ENCODE measurements around the gene TMEM234. TPM values are rescaled to one million over a fixed set of nuclear protein-coding genes. Genes with fewer than 3 reads are reported as not detected.

Gene TMEM234
- total RNA-seq, 2 donors from 2014 or later, result 7.0 to 10.7 TPM

DNA sequence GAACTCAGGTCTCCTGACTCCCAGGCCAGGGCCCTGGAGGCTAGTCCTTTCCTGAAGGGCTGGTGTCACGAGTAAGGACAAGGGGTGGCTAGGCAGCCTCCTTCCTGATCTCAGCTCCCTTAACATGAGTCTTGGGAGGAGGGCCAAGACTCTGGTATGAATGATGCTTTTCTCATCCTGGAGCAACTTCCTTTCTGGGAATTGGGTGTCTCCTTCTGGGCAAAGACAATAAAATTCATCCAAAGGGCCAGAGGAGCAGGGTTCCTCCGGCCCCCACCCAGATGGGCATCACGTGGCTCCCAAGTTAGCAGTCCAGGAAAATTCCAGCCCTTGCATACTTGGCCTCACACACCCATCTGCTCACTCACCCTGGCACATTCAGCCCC lies 24.7 kb upstream of the TMEM234 start, which contains the start of gene FAM167B:
FAM167B (plus strand) TSS at position 335 of the 386 bp plus-strand sequence. CDS start 200 bp downstream, outside the sequence.
- DNase-seq (ENCODE audit: low spot score in 2 of 2) (no peak), ATAC-seq (no peak)
- Mint-ChIP-seq H3K36me3 (peaks cover 12% of the 10 kb centered on the region in 2 donors), H3K27ac (peak within 1 kb of the TSS; percentile 80 to 90), H3K9me3 (no peaks in the 10 kb centered on the region)

DNA sequence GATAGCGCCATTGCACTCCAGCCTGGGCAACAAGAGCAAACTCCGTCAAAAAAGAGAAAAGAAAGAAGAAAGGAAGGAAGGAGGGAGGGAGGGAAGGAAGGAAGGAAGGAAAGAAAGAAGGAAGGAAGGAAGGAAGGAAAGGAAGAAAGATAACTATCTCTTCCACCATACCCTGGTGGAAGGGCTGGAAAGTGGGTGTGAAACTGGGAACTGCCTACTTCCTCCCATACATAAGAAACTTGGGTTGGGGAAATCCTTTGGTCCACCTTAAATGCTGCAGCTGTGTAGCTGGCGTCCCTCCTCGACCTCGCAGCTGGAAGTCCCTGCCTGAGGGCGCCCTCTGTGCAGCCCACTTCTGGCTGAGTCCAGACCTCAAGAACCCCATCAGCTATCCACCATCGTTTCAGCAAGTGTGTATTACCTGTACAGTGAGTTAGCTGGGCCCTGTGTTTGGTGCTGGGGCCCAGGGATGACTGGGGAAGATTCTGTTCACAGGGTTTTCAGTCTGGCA lies 20.2 kb upstream of the TMEM234 start:
- no peaks in the 10 kb centered on the region for H3K36me3 Mint-ChIP-seq
- H3K9me3 Mint-ChIP-seq, result no peaks in the 10 kb centered on the region
- DNase-seq (ENCODE audit: low spot score in 2 of 2), result no peak
- H3K27ac Mint-ChIP-seq, result no peak overlapping the region
- ATAC-seq, result no peak

DNA sequence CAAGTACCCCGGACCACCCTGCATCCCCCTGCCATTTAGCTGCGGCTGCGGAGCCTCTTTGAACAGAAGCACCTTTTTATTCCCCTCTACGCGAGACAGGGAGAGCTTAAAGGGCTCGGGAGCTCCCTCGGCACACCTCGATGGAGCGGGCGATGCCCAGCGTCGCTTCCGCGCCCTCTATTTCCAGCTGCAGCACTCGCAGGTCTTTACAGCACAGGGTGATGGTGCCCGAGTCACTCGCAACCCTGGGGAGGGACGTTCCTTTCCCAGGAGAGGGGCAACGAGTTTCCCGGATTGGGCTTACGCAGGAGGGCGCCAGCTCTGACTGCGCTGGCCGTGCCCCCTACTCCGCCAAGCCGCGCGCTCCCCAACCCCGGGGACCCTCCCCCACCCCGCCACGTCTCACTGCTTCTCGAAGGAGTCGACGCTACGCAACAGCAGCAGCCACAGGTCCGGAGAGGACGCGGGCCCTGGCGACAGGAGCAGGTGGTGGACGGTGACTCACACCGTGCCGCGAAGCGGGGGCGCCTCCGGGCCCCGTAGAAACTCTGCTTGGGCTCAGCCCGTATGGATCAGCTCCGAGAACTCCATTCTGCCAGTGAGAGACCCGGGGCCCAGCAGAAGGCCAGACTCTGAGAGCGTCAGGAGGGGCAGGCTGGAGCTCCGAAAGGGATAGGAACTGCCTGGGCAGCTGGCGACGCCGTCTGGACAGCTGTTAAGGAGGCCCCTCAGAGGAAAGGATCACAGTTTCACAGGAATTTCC lies 19.0 kb upstream of the TMEM234 start:
- DNase-seq (ENCODE audit: low spot score in 2 of 2) (peak; percentile 47 to 67), ATAC-seq (peak; percentile 69 to 85)
- Mint-ChIP-seq H3K27ac (peak overlapping the region in 1 of 2 donors; percentile 77), H3K9me3 (no peaks in the 10 kb centered on the region), H3K36me3 (no peaks in the 10 kb centered on the region)

DNA sequence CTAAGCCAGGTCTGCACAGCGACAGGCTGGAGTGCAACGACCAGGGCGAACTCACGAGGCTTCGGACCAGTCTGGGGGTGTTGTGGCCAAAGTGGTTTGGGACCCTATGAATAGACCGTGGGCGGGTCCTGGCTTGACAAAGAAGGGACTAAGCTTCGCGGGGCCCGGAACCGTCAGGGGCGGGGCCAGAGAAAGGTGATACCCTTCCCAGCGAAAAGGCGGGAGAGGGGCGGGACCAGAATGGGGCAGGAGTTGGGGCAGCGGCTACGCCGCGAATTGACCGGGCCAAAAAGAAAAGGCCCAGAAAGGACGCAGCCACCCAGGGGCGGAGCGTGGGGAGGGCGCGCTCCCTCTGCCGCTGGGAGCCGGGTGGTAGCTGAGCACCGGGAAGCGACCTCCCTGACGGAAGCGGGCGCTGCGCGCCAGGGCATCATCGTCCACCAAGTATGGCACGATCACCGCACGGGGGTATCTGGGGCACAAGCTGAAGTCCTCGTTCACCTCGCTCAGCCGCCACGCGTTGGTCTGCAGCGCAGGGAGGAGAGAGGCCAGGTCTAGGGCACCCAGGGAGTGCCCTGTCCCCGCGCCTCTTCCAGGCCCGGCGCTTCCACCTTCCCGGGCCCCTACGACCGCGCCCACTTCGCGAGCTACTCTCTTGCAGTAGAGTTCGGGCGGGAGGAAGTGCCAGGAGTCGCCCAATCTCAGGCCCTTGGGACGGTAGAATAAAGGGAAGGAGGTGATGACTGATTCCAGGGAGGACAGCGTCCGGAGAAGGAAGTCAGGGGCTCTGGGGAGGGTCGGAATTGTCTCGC lies 18.2 kb upstream of the TMEM234 start:
- DNase-seq (ENCODE audit: low spot score in 2 of 2) (peak; percentile 49 to 63), ATAC-seq (peak; percentile 61 to 72)
- H3K9me3 Mint-ChIP-seq, result no peaks in the 10 kb centered on the region
- peak overlapping the region; percentile 77 to 93 for H3K27ac Mint-ChIP-seq
- H3K36me3 Mint-ChIP-seq, result no peaks in the 10 kb centered on the region

DNA sequence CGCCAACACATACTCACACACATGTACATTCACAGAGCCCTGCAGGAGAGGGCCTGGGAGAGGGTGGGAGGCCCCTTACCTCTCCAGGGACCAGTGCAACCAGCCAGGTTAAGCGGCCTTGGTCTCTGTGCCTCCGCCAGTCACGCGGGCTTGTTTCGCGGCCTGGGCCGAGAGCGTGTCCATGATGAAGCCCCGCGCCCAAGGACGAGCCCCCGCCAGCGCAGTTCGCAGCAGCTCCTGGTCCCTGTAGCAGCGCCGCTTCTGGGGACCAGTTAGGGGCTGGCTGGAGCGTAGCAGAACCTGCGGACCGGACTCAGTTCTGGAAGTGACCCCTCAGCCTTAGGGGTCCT lies 17.6 kb upstream of the TMEM234 start:
- peak overlapping the region; percentile 77 to 93 for H3K27ac Mint-ChIP-seq
- H3K9me3 Mint-ChIP-seq, result no peaks in the 10 kb centered on the region
- ATAC-seq (no peak), DNase-seq (ENCODE audit: low spot score in 2 of 2) (no peak)
- no peaks in the 10 kb centered on the region for H3K36me3 Mint-ChIP-seq

DNA sequence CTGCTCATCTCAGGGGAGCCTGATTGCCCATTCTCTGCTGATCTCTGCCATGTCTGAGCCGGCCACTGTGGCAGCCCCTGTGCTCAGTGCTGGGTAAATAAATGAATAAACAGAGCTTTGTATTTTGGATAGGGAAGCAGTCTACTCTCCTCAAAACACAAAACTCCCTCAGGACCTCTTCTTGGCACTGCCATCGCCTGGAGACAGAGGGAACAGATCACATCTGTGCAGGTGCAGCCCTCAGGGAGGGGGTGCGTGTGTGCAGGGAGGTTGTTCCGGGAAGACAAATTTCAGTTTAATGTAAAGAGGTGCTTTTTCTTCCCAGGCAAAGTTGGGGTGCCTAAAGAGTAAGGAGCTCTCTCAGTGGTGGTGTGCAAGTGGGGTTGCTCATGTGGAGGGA lies 17.2 kb upstream of the TMEM234 start:
- ATAC-seq (no peak), DNase-seq (ENCODE audit: low spot score in 2 of 2) (no peak)
- Mint-ChIP-seq H3K9me3 (no peaks in the 10 kb centered on the region), H3K36me3 (no peaks in the 10 kb centered on the region), H3K27ac (no peak overlapping the region)

DNA sequence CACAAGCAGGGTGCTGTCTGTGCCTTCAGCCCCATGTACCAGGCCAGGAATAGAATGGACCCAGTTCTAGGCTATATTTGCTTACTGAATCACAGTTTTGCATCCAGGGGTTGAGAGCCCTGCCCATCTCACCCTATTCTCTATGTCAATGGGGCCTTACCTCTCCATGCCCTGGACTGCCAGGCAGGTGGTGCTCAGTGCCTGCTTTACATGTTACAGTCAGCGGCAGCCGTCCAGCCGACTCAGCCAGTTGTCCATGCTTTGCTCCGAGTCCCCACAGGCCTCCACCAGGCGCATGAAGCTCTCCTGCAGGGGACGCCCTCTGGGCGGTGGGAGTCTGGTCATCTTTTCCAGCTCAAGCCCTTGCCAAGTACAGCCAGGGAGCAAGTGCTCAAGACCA lies 12.6 kb upstream of the TMEM234 start:
- DNase-seq (ENCODE audit: low spot score in 2 of 2), result no peak
- no peak overlapping the region for H3K27ac Mint-ChIP-seq

DNA sequence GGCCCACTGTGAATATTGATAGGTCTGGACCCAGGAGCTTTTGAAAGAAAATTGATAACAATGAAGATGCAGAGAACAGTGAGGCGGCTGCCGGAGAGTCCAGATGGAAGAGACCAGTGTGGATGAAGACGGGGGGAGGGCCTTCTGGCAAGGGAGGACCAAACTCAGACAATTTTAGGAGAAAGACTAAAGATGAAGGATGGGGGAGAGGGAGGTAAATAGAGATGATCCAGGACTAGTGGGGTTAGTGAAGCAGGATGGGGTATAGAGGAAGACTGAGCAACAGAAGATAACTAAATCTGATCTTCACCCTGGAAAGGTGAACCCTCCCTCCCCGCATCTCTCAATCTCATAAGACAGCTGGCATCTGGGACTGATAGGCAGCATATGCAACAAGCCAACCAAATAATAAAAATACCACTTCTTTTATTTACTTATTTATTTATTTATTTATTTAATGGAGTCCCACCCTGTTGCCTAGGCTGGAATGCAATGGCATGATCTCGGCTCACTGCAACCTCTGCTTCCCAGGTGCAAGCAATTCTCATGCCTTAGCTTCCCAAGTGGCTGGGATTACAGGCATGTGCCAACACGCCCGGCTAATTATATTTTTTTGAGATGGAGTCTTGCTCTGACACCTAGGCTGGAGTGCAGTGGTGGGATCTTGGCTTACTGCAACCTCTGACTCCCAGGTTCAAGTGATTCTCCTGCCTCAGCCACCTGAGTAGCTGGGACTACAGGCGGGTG lies 10.6 kb upstream of the TMEM234 start:
- Mint-ChIP-seq H3K27ac (peak overlapping the region in 1 of 2 donors; percentile 1), H3K9me3 (no peaks in the 10 kb centered on the region), H3K36me3 (peaks cover 0 to 7% of the 10 kb centered on the region in 2 donors)
- no peak for DNase-seq (ENCODE audit: low spot score in 2 of 2)
- ATAC-seq, result no peak

More for the DNA sequence above, 12.6 kb upstream of the TMEM234 start:
- Mint-ChIP-seq H3K36me3 (no peaks in the 10 kb centered on the region), H3K9me3 (no peaks in the 10 kb centered on the region)
- peak in 1 of 2 donors; percentile 12 for ATAC-seq

DNA sequence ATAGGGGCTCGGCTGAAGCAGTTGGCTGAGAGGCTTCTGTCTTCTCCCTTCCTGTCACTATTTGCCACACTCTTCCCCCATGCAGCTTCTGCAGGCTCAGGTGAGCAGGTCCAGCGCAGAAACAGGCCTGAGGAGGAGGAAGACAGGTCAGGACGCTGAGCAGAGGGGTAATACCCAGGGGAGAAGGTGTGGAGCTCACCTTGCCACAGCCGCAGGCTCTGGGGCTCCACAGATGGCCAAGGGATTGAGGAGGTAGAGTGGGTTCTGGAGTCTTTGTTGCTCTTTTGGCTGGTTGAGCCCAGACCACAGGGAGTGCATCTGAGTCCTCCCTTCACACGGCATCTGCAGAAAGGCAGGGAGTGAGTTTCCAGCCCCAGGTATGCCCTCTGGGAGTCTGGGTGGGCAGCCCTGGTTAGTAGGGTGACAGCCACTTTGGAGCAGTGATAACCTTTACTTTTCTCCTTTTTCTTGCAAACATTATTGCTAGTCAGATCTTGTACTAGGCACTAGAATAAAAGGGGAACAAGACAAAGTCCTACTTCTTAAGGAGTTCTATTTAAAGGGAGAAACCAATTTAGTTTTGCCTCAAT lies 9.8 kb upstream of the TMEM234 start:
- DNase-seq (ENCODE audit: low spot score in 2 of 2) (no peak), ATAC-seq (no peak)
- Mint-ChIP-seq H3K9me3 (no peaks in the 10 kb centered on the region), H3K36me3 (peaks cover 0 to 7% of the 10 kb centered on the region in 2 donors), H3K27ac (peak overlapping the region; percentile 1 to 78)

DNA sequence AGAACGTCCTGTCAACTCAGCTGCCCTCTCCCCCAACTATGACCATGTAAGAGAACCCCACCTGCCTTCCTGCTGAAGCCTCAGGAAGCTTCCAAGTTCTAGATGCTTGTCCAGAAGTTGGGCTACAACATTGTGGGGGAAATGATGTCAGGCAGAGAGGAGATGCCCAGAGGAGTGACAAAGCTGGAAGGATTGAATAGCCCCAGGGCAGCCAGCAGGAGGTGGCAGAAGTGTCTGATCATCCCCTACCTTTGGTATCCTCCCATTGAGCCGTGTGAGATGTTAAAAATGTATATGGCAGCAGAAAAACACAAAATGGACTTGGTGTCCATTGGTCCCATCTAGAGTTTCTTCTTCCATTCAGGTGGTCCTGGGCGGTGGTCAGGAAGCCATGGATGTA lies 6.6 kb upstream of the TMEM234 start:
- no peak for ATAC-seq
- Mint-ChIP-seq H3K9me3 (no peaks in the 10 kb centered on the region), H3K27ac (peak overlapping the region; percentile 13 to 46), H3K36me3 (peaks cover 7 to 13% of the 10 kb centered on the region in 2 donors)
- no peak for DNase-seq (ENCODE audit: low spot score in 2 of 2)

DNA sequence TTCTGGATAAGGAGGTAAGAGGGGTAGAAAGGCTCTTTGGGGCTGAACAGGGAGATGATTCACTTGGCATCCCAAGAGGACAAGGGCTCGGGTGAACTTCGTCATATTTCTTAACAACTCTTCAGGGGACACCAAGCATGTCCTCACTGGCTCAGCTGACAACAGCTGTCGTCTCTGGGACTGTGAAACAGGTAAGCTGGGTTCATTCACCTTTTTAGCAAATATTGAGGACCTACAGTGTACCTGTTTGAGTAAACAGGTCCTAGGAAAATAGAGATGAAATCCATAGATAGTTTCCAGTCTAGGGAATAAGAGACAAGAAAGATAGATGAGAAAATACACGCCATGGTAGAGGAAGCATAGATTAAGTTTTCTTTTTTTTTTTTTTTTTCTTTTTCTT lies 2.1 kb upstream of the TMEM234 start:
- no peak for ATAC-seq
- DNase-seq (ENCODE audit: low spot score in 2 of 2), result no peak
- Mint-ChIP-seq H3K27ac (peak overlapping the region; percentile 98), H3K36me3 (peaks cover 14 to 21% of the 10 kb centered on the region in 2 donors), H3K9me3 (no peaks in the 10 kb centered on the region)

DNA sequence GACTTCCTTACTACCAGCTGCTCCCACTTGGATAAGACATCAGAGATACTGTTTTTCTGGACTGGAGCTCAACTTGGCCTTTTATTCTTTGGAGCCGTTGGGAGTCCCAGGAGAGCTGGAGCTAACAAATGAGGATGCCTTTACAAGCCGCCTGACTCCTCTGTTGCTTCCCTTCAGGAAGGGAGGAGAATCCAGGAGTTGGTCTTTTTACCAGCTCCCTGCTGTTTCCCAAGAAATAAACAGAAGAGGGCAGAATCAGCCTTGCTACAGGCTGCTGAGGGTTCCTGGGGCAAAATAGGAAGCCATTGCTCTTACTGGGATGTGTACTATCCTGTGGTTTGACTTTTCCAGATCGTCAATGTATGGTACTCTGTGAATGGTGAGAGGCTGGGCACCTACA lies 1.5 kb upstream of the TMEM234 start:
- Mint-ChIP-seq H3K27ac (peak overlapping the region; percentile 98), H3K9me3 (no peaks in the 10 kb centered on the region), H3K36me3 (peaks cover 11 to 21% of the 10 kb centered on the region in 2 donors)
- DNase-seq (ENCODE audit: low spot score in 2 of 2) (no peak), ATAC-seq (no peak)

DNA sequence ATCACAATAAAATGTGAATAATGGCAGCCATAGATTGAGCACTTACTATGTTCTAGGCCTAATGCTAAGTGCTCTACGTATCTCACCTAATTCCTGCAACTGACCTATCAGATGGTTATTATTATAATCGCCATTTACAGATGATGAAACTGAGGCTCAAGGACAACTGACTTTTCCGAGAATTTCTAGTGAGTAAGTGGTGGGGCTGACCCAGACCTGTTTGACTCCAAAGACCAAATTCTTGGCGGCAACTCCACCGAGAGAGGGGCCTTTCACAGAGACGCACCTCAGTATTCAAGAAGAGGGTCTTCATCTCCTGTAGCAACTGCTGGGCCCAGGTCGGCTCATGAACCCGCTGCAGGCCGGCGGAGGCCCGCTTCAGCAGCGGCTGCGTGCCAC lies 573 bp downstream of the TMEM234 start:
- peaks cover 7 to 21% of the 10 kb centered on the region in 2 donors for H3K36me3 Mint-ChIP-seq
- H3K27ac Mint-ChIP-seq, result peak overlapping the region; percentile 65 to 98
- DNase-seq (ENCODE audit: low spot score in 2 of 2) (no peak), ATAC-seq (no peak)
- H3K9me3 Mint-ChIP-seq, result no peaks in the 10 kb centered on the region

DNA sequence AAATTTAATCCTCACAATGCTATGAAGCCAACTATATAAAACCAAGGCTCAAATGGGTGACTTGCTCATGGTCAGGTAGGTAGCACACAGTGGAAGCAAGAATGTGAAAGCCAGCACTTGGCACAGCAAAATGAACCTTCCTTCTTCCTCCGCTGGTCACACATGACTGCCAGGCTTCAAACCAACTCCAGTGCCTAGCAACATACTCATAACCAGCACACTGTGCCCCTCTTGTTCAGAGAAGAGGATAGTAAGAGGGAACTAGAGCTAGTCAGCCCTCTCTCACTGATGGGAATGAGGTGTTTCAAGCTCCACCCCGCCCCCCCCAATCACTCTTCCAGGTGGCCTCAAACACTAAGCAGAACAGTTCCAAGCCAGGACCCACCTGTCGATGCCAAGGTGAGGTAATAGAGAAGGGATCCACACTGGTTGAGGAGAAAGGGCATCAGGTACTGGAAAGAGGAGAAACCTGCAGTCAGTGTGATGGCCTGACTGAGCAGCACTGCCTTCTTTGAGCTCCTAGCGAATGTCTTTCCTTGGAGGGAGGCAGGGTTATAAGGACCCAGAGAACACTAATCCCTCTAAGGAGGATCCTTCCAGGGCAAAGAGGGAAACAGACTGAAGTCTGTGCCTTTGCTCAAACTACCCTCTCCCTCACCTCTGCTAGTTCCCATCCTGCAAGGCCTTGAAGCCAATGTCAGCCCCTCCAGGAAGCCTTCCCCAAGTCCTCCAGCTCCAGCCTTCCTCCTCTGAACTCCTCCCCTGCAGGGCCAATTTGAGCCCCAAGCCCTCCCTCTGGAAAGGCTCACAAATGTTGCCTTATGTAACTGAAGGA lies 1.2 kb downstream of the TMEM234 start:
- DNase-seq (ENCODE audit: low spot score in 2 of 2) (no peak), ATAC-seq (no peak)
- Mint-ChIP-seq H3K27ac (peak overlapping the region in 1 of 2 donors; percentile 98), H3K9me3 (no peaks in the 10 kb centered on the region), H3K36me3 (peaks cover 7 to 21% of the 10 kb centered on the region in 2 donors)

DNA sequence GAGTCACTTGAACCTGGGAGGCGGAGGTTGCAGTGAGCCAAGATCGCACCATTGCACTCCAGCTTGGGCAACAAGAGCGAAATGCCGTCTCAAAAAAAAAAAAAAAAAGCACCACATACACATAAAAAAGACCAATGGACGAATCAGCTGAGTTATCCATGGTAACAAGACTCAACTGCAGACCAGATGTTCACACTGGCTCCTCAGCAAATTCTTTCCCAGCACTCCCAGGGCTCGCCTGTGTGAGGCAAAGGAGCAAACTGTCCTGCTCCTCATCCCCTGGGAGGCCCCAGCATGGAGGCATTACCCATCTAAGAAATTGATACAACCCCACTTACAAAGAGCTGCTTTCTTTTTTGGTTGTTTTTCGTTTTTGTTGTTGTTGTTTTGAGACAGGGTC lies 3.1 kb downstream of the TMEM234 start:
- no peak for DNase-seq (ENCODE audit: low spot score in 2 of 2)
- peaks cover 3 to 17% of the 10 kb centered on the region in 2 donors for H3K36me3 Mint-ChIP-seq
- ATAC-seq, result no peak
- no peaks in the 10 kb centered on the region for H3K9me3 Mint-ChIP-seq
- peak overlapping the region in 1 of 2 donors; percentile 50 for H3K27ac Mint-ChIP-seq

DNA sequence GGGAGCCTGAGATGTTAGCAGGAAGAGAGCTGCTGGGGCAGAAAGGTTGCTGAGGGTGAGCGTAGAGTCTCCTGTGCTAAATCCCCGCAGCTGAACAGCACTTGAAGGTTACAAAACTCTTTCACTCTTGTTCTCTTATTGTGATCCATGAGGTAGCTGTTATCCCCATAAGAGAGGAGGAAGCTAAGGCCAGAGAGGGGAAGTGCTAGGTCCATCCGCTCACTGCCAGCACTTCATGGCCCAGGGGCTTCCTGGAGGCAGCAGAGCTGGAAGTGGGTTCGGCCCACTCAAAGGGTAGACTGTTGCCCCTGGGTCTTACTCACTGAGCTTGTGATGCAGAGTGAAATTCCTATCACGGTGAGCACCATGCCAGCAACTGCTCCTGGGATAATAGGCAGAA lies 5.6 kb downstream of the TMEM234 start:
- ATAC-seq (no peak), DNase-seq (ENCODE audit: low spot score in 2 of 2) (no peak)
- Mint-ChIP-seq H3K27ac (peak overlapping the region; percentile 23 to 36), H3K9me3 (no peaks in the 10 kb centered on the region), H3K36me3 (no peaks in the 10 kb centered on the region)

All from activated naive CD4-positive, alpha-beta T cell treated with anti-CD3 and anti-CD28 coated beads, Interleukin-2, amount 50 U/mL, for 72 hours (primary cell).